Neuronal stem cell (in vitro differentiated cells): Measurements from ENCODE around the gene SLIT3.

Source experiments
- DNase-seq: peaks from one replicate; pipeline ENCODE4 v3.0.0-alpha.2; 2013; ENCODE audit warnings: low spot score
- H2AFZ ChIP-seq: one replicate; pipeline ENCODE4 v1.6.1; 2013; ENCODE audit warnings: mild to moderate bottlenecking, low read length, inconsistent platforms
- H2AK5ac ChIP-seq: 2 replicates; pipeline ENCODE4 v1.6.1; 2013; ENCODE audit warnings: low read depth, mild to moderate bottlenecking, inconsistent platforms, low read length, moderate library complexity, mixed read lengths
- H2BK120ac ChIP-seq: 2 replicates; pipeline ENCODE4 v1.6.1; 2013; ENCODE audit warnings: low read depth, mild to moderate bottlenecking, inconsistent platforms, low read length, moderate library complexity, mixed read lengths
- H2BK12ac ChIP-seq: one replicate; pipeline ENCODE4 v1.6.1; 2013; ENCODE audit warnings: low read length, inconsistent platforms
- H2BK15ac ChIP-seq: 2 replicates; pipeline ENCODE4 v1.6.1; 2013; ENCODE audit warnings: mild to moderate bottlenecking, low read length, inconsistent platforms, mixed read lengths
- H2BK5ac ChIP-seq: one replicate; pipeline ENCODE4 v1.6.1; 2013; ENCODE audit warnings: inconsistent platforms, mild to moderate bottlenecking, low read length, moderate library complexity
- H3K14ac ChIP-seq: one replicate; pipeline ENCODE4 v1.6.1; 2013; ENCODE audit warnings: low read length, inconsistent platforms
- H3K18ac ChIP-seq: 2 replicates; pipeline ENCODE4 v1.6.1; 2013; ENCODE audit warnings: low read length, inconsistent platforms
- H3K23ac ChIP-seq: 2 replicates; pipeline ENCODE4 v1.6.1; 2013; ENCODE audit warnings: low read depth, mild to moderate bottlenecking, mixed read lengths, low read length, inconsistent platforms; ENCODE audit not compliant: poor library complexity
- H3K27ac ChIP-seq: replicated peaks from 3 replicates; pipeline ENCODE4 v1.5.1; 2013; ENCODE audit warnings: low read length, inconsistent platforms
- H3K27me3 ChIP-seq, 3 experiments: 2 replicates each; pipeline ENCODE4 v1.6.1; 2013; ENCODE audit warnings: low read length in 3 of 3, mild to moderate bottlenecking in 2 of 3, inconsistent platforms in 1 of 3, low read depth in 1 of 3, mixed read lengths in 1 of 3, moderate library complexity in 1 of 3; ENCODE audit not compliant: control insufficient read depth in 3 of 3, insufficient read depth in 3 of 3
- H3K36me3 ChIP-seq, 2 donors: replicated peaks in 1 of 2; 2 replicates each; pipeline ENCODE4 v1.6.1; 2013; ENCODE audit warnings: low read length in 2 of 2; ENCODE audit not compliant: control insufficient read depth in 2 of 2, insufficient read depth in 2 of 2
- H3K4ac ChIP-seq: 2 replicates; pipeline ENCODE4 v1.6.1; 2013; ENCODE audit warnings: inconsistent platforms, mild to moderate bottlenecking, low read length, moderate library complexity
- H3K4me1 ChIP-seq, 2 donors: 1 replicate in 1 of 2; 2 replicates in 1 of 2; pipeline ENCODE4 v1.6.1; 2013; ENCODE audit warnings: low read length in 2 of 2, low read depth in 1 of 2; ENCODE audit not compliant: control insufficient read depth in 2 of 2, insufficient read depth in 1 of 2
- H3K4me2 ChIP-seq: one replicate; pipeline ENCODE4 v1.6.1; 2013; ENCODE audit warnings: mild to moderate bottlenecking, low read length, inconsistent platforms; ENCODE audit not compliant: insufficient read depth, poor library complexity, severe bottlenecking
- H3K4me3 ChIP-seq, 2 donors: 2 replicates each; pipeline ENCODE4 v1.5.1; 2013; ENCODE audit warnings: low read length in 2 of 2, mild to moderate bottlenecking in 2 of 2, inconsistent platforms in 1 of 2, moderate library complexity in 1 of 2
- H3K79me1 ChIP-seq: one replicate; pipeline ENCODE4 v1.6.1; 2013; ENCODE audit warnings: low read depth, mild to moderate bottlenecking, inconsistent platforms, low read length, moderate library complexity
- H3K9ac ChIP-seq: one replicate; pipeline ENCODE4 v1.6.1; 2013; ENCODE audit warnings: mild to moderate bottlenecking, low read depth, low read length, inconsistent platforms; ENCODE audit not compliant: poor library complexity
- H3K9me3 ChIP-seq, 2 donors: replicated peaks in 1 of 2; 2 replicates each; pipeline versions ENCODE3 to v1.6.1; 2013; ENCODE audit warnings: low read length in 2 of 2, mild to moderate bottlenecking in 2 of 2, inconsistent platforms in 1 of 2, low read depth in 1 of 2, mixed read lengths in 1 of 2, moderate library complexity in 1 of 2; ENCODE audit not compliant: control insufficient read depth in 2 of 2, insufficient read depth in 1 of 2
- H4K8ac ChIP-seq: one replicate; pipeline ENCODE4 v1.6.1; 2013; ENCODE audit warnings: low read depth, mild to moderate bottlenecking, inconsistent platforms, low read length, moderate library complexity
- H4K91ac ChIP-seq: one replicate; pipeline ENCODE4 v1.6.1; 2013; ENCODE audit warnings: low read length, low read depth, mild to moderate bottlenecking, inconsistent platforms; ENCODE audit not compliant: poor library complexity
- WGBS, 2 donors: extraction: QIAGEN DNeasy Blood & Tissue Kit; methylation state at CpG; one replicate each; pipeline ENCODE4 v1.1.7; 2013; ENCODE audit warnings: missing lambda C conversion rate in 2 of 2, mixed read lengths in 1 of 2; ENCODE audit not compliant: insufficient read length in 2 of 2, insufficient replicate concordance in 1 of 2; ENCODE audit errors: extremely low coverage in 2 of 2; 5-methylcytosine and 5-hydroxymethylcytosine counted together

SLIT3 gene

GRCh38 chr5:169094586-169095409 is 206.1 kb downstream of the SLIT3 start:
- H3K36me3 ChIP-seq = no peaks in the 10 kb centered on the region

DNA sequence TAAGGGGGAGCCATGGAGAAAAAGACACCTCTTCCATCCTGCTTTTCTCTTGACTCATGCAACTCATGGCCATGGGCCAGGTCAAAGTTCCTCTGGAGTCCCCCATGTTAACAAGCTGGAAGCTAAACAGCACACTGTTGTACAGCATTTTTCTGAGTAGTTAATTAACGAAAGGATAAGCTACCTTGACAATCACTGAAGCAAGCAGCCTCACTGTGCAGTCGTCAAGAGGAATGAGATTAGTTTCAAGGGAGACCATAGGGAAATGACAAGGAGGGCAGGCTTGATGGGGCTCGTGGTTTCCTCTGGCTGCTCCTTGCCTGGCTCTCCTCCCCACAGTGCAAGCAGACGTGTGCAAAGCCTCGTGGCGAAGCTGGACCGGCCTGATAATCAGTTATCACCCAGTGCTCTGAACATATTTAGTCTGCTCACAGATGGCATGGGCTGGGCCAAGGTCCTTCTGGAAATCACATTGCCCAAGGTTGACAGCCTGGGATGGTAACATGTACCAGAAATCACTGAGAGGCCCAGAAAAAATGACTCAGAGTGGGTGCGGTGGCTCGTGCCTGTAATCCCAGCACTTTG is 209.5 kb downstream of the SLIT3 start:
- no peak overlapping the region for H2AK5ac ChIP-seq
- no peak overlapping the region for H3K23ac ChIP-seq
- H3K9me3 ChIP-seq = peaks cover 0 to 2% of the 10 kb centered on the region in 2 donors
- no peak overlapping the region for H4K8ac ChIP-seq
- no peaks in the 10 kb centered on the region for H3K27me3 ChIP-seq
- no peak overlapping the region for H2BK5ac ChIP-seq
- no peak overlapping the region for H2AFZ ChIP-seq
- no peak overlapping the region for H3K4me3 ChIP-seq
- no peak overlapping the region for H2BK12ac ChIP-seq
- H3K27ac ChIP-seq = no peak overlapping the region
- H3K4ac ChIP-seq = no peak overlapping the region
- no peak overlapping the region for H2BK120ac ChIP-seq
- no peak overlapping the region for H2BK15ac ChIP-seq
- no peak overlapping the region for H3K9ac ChIP-seq
- H3K18ac ChIP-seq = peak overlapping the region; percentile 12
- no peak overlapping the region for H3K4me2 ChIP-seq
- no peak for DNase-seq
- H3K14ac ChIP-seq = no peak overlapping the region
- H3K4me1 ChIP-seq = peaks cover 0 to 10% of the 10 kb centered on the region in 2 donors
- no peaks in the 10 kb centered on the region for H3K36me3 ChIP-seq
- H4K91ac ChIP-seq = no peak overlapping the region
- no CpG with 5 or more reads among the region's 9 CpGs for WGBS, 2 donors
- no peaks in the 10 kb centered on the region for H3K79me1 ChIP-seq

More at GRCh38 chr5:169094586-169095409, 206.1 kb downstream of the SLIT3 start:
- Histone ChIP-seq H2AFZ (no peak overlapping the region), H3K27me3 (no peaks in the 10 kb centered on the region), H3K4me3 (no peak overlapping the region), H3K14ac (no peak overlapping the region), H3K4me2 (no peak overlapping the region), H3K9me3 (peaks cover 0 to 2% of the 10 kb centered on the region in 2 donors), H4K8ac (no peak overlapping the region), H3K18ac (no peak overlapping the region), H2BK5ac (no peak overlapping the region), H2AK5ac (no peak overlapping the region), H3K4me1 (peaks cover 0 to 1% of the 10 kb centered on the region in 2 donors), H3K4ac (no peak overlapping the region), H2BK120ac (no peak overlapping the region), H3K79me1 (no peaks in the 10 kb centered on the region), H4K91ac (no peak overlapping the region), H2BK15ac (no peak overlapping the region), H3K23ac (no peak overlapping the region), H2BK12ac (no peak overlapping the region), H3K9ac (no peak overlapping the region), H3K27ac (no peak overlapping the region)
- no peak for DNase-seq
- WGBS, 2 donors = no CpG with 5 or more reads among the region's 7 CpGs

DNA sequence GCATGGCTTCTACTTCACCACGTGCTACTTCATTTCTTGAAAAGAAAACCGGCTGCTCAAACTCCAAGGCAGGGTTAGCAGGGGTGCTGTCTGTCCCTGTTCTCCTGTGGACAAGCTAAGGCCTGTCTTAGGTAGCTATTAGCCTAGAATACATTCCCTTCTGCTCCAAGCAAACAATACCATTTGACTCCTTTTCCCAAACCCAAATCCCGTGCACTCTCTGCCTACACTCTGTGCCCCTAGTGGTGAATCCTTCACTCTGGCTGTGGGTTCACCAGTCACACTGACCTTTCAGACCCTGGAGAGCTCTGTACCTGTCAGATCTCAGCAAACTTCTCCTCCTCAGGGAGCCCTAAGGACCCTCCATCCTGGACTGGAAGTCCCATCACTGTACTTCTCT is 211.6 kb downstream of the SLIT3 start:
- no peak overlapping the region for H2AK5ac ChIP-seq
- H3K14ac ChIP-seq = no peak overlapping the region
- no peak overlapping the region for H2BK12ac ChIP-seq
- no peak overlapping the region for H3K23ac ChIP-seq
- H3K9ac ChIP-seq = no peak overlapping the region
- no peaks in the 10 kb centered on the region for H3K36me3 ChIP-seq
- no peaks in the 10 kb centered on the region for H3K27me3 ChIP-seq
- H3K4me3 ChIP-seq = no peak overlapping the region
- H3K4me1 ChIP-seq = peaks cover 0 to 22% of the 10 kb centered on the region in 2 donors
- H3K4ac ChIP-seq = no peak overlapping the region
- no peak overlapping the region for H2BK15ac ChIP-seq
- DNase-seq = no peak
- no peak overlapping the region for H2BK120ac ChIP-seq
- H3K9me3 ChIP-seq = peaks cover 0 to 2% of the 10 kb centered on the region in 2 donors
- H4K8ac ChIP-seq = no peak overlapping the region
- no peak overlapping the region for H3K4me2 ChIP-seq
- no peak overlapping the region for H4K91ac ChIP-seq
- no CpG with 5 or more reads among the region's 3 CpGs for WGBS, 2 donors
- H2BK5ac ChIP-seq = no peak overlapping the region
- H3K18ac ChIP-seq = no peak overlapping the region
- H3K79me1 ChIP-seq = no peaks in the 10 kb centered on the region
- no peak overlapping the region for H3K27ac ChIP-seq
- no peak overlapping the region for H2AFZ ChIP-seq

- Histone ChIP-seq H3K4me2 (no peak overlapping the region), H3K4me3 (no peak overlapping the region), H2AK5ac (no peak overlapping the region), H3K23ac (no peak overlapping the region), H2BK15ac (no peak overlapping the region), H2BK12ac (no peak overlapping the region), H2AFZ (no peak overlapping the region), H3K4me1 (peaks cover 0 to 24% of the 10 kb centered on the region in 2 donors), H3K27ac (no peak overlapping the region), H3K9me3 (peaks cover 0 to 2% of the 10 kb centered on the region in 2 donors), H2BK5ac (no peak overlapping the region), H3K27me3 (no peaks in the 10 kb centered on the region), H3K4ac (no peak overlapping the region), H3K9ac (no peak overlapping the region), H4K91ac (no peak overlapping the region), H2BK120ac (no peak overlapping the region), H3K36me3 (no peaks in the 10 kb centered on the region), H3K14ac (no peak overlapping the region), H3K79me1 (no peaks in the 10 kb centered on the region), H4K8ac (no peak overlapping the region), H3K18ac (no peak overlapping the region)
- no CpG with 5 or more reads among the region's 11 CpGs for WGBS, 2 donors
- DNase-seq = no peak
Observed at GRCh38 chr5:169088028-169088725, 212.8 kb downstream of the SLIT3 start.
